ENCODE results near the gene AKT2.

Gene AKT2

DNA sequence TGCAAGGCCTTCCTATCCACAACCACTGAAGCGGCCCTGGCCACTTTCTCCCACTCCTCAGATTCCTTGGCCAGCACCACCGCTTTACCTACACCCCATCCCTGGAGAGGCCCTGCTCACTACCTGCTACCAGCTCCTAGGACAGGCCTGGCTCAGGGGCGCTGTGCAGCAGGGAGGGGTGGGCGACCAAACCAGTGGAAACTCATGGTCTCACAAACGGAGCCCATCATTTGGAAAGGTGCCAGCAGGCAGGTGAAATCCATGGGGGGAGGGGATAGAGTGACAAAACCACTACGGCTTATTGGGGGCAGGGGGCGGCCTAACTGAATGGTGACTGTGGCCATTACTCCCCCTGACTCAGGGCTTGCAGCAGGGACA is 35.4 kb upstream of the AKT2 start:
- Histone ChIP-seq H3K36me3 (ENCODE audit: low read length) (no peaks in the 10 kb centered on the region), H3K9me2 (replicated peaks; ENCODE audit: insufficient read depth, low read length) (no peaks in the 10 kb centered on the region), H4K20me1 (ENCODE audit: low read depth, low read length) (no peaks in the 10 kb centered on the region), H3K27me3 (ENCODE audit: low read length) (no peaks in the 10 kb centered on the region), H3K9me3 (ENCODE audit: insufficient read depth, low read length) (no peaks in the 10 kb centered on the region), H3K9ac (ENCODE audit: low read length) (no peak overlapping the region), H3F3A (ENCODE audit: insufficient read depth) (no peaks in the 10 kb centered on the region), H3K27ac (ENCODE audit: low read depth, low read length) (no peak overlapping the region), H3K4me3 (ENCODE audit: insufficient read depth, low read length, poor library complexity, severe bottlenecking) (no peak overlapping the region), H3K79me2 (ENCODE audit: insufficient read depth, low read length) (no peaks in the 10 kb centered on the region), H2AFZ (ENCODE audit: low read depth, low read length, severe bottlenecking) (no peak overlapping the region), H3K4me2 (ENCODE audit: low read depth, low read length, poor library complexity, severe bottlenecking) (no peak overlapping the region)
- TF ChIP-seq, protein P1, sequence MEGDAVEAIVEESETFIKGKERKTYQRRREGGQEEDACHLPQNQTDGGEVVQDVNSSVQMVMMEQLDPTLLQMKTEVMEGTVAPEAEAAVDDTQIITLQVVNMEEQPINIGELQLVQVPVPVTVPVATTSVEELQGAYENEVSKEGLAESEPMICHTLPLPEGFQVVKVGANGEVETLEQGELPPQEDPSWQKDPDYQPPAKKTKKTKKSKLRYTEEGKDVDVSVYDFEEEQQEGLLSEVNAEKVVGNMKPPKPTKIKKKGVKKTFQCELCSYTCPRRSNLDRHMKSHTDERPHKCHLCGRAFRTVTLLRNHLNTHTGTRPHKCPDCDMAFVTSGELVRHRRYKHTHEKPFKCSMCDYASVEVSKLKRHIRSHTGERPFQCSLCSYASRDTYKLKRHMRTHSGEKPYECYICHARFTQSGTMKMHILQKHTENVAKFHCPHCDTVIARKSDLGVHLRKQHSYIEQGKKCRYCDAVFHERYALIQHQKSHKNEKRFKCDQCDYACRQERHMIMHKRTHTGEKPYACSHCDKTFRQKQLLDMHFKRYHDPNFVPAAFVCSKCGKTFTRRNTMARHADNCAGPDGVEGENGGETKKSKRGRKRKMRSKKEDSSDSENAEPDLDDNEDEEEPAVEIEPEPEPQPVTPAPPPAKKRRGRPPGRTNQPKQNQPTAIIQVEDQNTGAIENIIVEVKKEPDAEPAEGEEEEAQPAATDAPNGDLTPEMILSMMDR (IDR thresholded peaks at IDR 0.05; ENCODE audit: insufficient read depth, low read length, poor library complexity, severe bottlenecking) = no peak
- TF ChIP-seq EZH2phosphoT487 (conservative IDR thresholded peaks at IDR 0.05; ENCODE audit: low read length) = no peak

DNA sequence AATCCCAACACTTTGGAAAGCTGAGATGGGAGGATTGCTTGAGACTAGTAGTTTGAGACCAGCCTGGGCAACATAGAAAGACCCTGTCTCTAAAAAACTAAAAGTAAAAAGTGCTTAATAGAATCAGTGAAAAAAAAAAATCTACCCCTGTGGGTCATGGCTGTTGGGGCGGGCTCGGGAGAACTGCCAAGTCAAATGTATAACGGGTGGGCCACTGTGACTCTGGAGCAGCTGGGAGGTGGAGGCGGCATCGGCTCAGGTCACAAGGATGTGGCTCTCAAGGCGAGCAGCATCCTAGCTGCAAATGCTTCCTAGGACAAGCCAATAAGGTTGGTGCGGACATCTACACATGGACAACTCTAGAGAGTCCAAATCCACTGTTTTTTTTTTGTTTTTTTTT is 32.2 kb upstream of the AKT2 start:
- no peaks in the 10 kb centered on the region for H3K27me3 ChIP-seq (ENCODE audit: low read length)
- no peak overlapping the region for H3K9ac ChIP-seq (ENCODE audit: low read length)
- no peaks in the 10 kb centered on the region for H4K20me1 ChIP-seq (ENCODE audit: low read depth, low read length)
- H3K27ac ChIP-seq (ENCODE audit: low read depth, low read length) = no peak overlapping the region
- no peak overlapping the region for H3K4me3 ChIP-seq (ENCODE audit: insufficient read depth, low read length, poor library complexity, severe bottlenecking)
- H3F3A ChIP-seq (ENCODE audit: insufficient read depth) = no peaks in the 10 kb centered on the region
- H3K9me2 ChIP-seq (replicated peaks; ENCODE audit: insufficient read depth, low read length) = no peaks in the 10 kb centered on the region
- H2AFZ ChIP-seq (ENCODE audit: low read depth, low read length, severe bottlenecking) = no peak overlapping the region
- H3K79me2 ChIP-seq (ENCODE audit: insufficient read depth, low read length) = no peaks in the 10 kb centered on the region
- H3K36me3 ChIP-seq (ENCODE audit: low read length) = no peaks in the 10 kb centered on the region
- no peak overlapping the region for H3K4me2 ChIP-seq (ENCODE audit: low read depth, low read length, poor library complexity, severe bottlenecking)
- no peaks in the 10 kb centered on the region for H3K9me3 ChIP-seq (ENCODE audit: insufficient read depth, low read length)
- TF ChIP-seq EZH2phosphoT487 (conservative IDR thresholded peaks at IDR 0.05; ENCODE audit: low read length) = no peak
- TF ChIP-seq, protein P1 (IDR thresholded peaks at IDR 0.05; ENCODE audit: insufficient read depth, low read length, poor library complexity, severe bottlenecking) = no peak

DNA sequence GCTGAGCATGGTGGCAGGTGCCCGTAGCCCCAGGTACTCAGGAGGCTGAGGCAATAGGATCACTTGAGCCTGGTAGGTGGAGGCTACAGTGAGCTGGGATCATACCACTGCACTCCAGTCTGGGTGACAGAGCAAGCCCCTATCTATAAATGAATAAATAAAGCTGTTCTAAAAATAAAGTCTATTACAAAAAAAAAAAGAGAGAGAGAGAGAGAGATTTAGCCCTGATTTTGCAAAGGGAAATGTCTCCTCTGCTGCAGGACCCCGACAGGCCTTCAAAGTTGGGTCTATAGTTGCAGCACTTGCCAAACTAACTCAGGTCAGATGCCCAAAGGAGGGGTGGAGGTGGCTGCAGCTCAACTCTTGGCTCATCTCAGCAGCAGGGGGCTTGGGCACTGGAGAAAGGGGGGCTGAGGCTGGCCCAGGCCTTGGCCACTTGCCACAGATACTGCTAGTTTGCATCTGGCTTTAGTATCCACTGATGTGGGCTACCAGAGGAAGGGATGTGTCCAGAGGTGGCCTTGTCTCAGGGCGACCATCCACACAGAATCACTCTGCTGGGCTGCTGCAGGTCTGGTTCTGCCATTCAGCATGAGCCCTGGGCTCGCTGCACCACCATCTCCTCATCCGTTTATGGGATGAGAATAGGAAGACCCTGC is 30.8 kb upstream of the AKT2 start:
- Histone ChIP-seq H3K9me2 (replicated peaks; ENCODE audit: insufficient read depth, low read length) (no peaks in the 10 kb centered on the region), H3K9ac (ENCODE audit: low read length) (no peak overlapping the region), H4K20me1 (ENCODE audit: low read depth, low read length) (no peaks in the 10 kb centered on the region), H3K79me2 (ENCODE audit: insufficient read depth, low read length) (no peaks in the 10 kb centered on the region), H3K4me3 (ENCODE audit: insufficient read depth, low read length, poor library complexity, severe bottlenecking) (no peak overlapping the region), H3K9me3 (ENCODE audit: insufficient read depth, low read length) (no peaks in the 10 kb centered on the region), H3K27ac (ENCODE audit: low read depth, low read length) (no peak overlapping the region), H3K27me3 (ENCODE audit: low read length) (no peaks in the 10 kb centered on the region), H3K36me3 (ENCODE audit: low read length) (no peaks in the 10 kb centered on the region), H3K4me2 (ENCODE audit: low read depth, low read length, poor library complexity, severe bottlenecking) (no peak overlapping the region), H3F3A (ENCODE audit: insufficient read depth) (no peaks in the 10 kb centered on the region), H2AFZ (ENCODE audit: low read depth, low read length, severe bottlenecking) (no peak overlapping the region)
- no peak for TF ChIP-seq EZH2phosphoT487 (conservative IDR thresholded peaks at IDR 0.05; ENCODE audit: low read length)
- TF ChIP-seq, protein P1 (IDR thresholded peaks at IDR 0.05; ENCODE audit: insufficient read depth, low read length, poor library complexity, severe bottlenecking) = no peak

Data from SU-DHL-6 (cell line).